Renal cortical epithelial cell (primary cell): ENCODE data around the gene NPTN. TPM values are rescaled to one million over a fixed set of nuclear protein-coding genes. Genes with fewer than 3 reads are reported as not detected.
A peak's percentile ranks its signal among the peaks of the same experiment; 100 is the strongest.

Source experiments
- DNase-seq: peaks from one replicate; pipeline ENCODE4 v3.0.0-alpha.2; 2011; ENCODE audit warnings: low read depth
- total RNA-seq: library from RNA; depleted of rRNA; stranded (reverse); fragments of >200 nt; gene quantifications from 2 replicates; pipeline ENCODE4 v1.2.3, GENCODE V29; 2014

NPTN gene
- 158 and 262 TPM in 2 replicates for total RNA-seq

DNA sequence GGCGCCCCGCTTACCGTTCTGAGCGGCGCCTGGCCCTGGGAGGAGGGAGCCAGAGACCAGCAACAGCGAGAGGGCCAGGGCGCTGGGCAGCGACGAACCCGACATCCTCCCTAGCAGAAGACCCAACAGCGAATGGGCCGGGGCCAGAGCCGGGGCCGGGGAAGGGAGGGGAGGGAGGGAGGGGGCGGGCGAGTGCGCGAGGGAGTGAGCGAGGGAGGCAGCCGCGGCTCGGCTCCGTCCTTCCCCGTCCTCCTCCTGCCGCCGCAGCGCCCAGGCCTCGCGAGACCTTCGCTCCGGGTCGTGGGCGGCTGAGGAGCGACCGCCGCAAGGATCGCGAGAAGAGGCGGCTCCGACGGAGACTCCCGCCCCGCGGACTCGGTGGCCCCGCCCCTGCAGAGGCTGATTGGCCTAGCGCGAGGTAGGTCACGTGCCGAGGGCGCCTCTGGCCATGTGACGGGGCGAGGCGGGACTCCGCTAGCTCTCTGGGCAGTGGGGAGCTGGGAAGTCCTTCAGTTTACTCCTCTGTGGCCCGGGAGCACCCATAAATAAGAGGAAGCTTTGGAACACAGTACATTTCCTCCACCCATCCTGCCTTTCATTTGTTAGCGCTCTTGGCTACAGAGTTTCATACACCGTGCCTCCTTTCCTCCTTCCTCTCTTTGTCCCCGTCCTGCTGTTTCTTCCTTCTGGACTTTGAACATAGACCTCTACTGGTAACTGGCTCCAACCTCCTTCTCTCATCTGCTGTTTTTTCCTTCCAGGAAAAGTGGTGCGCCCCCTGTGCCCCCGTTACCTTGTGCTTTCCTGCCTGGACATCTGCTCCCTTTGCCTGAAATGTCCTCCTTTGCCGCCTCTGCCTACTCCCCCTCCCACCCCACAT is at the start of gene NPTN:
Gene NPTN (minus strand): TSS at position 279 of the 880 bp plus-strand sequence. CDS start 174 bp downstream, at position 105.
- peak; percentile 89 for DNase-seq

- no peak for DNase-seq
These were observed 49.5 kb upstream of the NPTN start for GRCh38 chr15:73682600-73683090.

DNA sequence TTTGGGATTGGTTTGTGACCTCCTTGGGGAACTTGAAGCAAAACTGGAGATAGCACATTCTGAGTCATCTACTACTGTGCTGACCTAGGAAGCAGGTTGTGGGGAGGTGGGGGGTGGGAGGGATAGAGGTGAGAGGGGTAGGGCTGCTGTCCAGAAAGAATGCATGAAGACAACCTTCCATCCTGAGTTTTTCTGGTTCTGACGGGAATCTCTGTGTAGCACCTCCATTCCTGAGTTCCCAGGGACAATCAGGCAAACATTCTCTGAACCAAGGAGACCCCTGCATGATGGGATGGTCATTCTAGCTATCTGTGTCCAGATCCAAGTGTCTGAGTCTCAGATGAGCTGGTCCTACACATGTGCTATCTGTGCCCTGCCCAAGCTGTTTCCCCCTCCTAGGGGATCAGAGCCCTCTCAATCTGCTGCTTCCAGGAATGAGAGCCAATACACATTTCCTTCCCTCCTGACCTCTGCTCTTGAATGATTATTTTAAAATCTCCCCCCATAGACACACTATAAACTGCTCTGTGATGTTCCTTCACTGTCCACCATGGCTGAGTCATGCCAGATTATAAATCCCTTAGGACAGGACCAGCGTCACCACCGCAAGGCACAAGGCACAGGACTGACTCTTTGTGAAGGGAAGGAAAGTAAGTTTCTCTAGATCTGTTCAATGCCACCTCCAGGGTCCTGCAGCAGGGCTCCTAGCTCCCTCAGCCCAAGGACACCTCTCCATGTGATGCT is 48.8 kb upstream of the NPTN start:
- no peak for DNase-seq

- no peak for DNase-seq
These were observed 47.9 kb upstream of the NPTN start for GRCh38 chr15:73681063-73681462.

GRCh38 chr15:73680549-73680948 is 47.4 kb upstream of the NPTN start:
- no peak for DNase-seq

GRCh38 chr15:73679964-73680363 is 46.8 kb upstream of the NPTN start:
- no peak for DNase-seq

- no peak for DNase-seq
These were observed 46.0 kb upstream of the NPTN start for GRCh38 chr15:73679180-73679579.

- DNase-seq, result no peak
These were observed 45.3 kb upstream of the NPTN start for GRCh38 chr15:73678498-73678897.

GRCh38 chr15:73677733-73678132 is 44.5 kb upstream of the NPTN start:
- DNase-seq, result no peak

DNA sequence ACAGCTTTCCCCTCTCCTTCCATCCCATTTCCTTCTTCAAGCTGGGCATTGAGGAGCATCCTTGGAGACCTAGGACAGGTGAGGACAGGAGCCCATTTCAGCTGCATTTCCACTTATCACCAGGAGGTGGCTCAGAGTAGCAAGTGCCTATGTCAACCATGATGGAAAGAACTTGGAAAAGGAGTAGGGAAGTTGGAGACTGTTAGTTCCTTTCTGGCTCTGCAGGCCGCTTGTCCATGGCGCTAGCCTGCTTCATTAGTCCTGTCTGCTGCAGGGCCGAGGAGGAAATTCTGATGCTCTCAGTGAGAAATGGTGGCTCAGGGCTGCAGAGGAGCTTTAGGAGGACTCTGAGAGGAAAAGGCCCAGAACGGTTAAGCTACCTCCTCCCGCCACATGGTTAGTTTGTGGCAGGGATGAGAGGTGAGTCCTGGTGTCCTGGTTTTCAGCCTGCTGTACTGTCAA is 44.0 kb upstream of the NPTN start:
- DNase-seq, result peak; percentile 69

DNA sequence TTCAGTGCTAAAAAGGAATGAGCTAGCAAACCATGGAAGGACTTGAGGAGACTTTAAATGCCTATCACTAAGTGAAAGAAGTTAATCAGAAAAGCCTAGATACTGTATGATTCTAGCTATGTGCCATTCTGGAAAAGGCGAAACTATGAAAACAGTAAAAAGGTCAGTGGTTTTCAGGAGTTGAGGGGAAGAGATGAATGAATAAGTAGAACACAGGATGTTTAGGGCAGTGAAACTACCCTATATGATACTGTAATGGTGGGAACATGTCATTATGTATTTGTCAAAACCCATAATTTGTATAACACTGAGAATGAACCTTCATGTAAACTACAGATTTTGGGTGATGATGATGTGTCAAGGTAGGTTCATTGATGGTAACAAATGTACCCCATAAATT is 41.4 kb upstream of the NPTN start:
- no peak for DNase-seq

DNA sequence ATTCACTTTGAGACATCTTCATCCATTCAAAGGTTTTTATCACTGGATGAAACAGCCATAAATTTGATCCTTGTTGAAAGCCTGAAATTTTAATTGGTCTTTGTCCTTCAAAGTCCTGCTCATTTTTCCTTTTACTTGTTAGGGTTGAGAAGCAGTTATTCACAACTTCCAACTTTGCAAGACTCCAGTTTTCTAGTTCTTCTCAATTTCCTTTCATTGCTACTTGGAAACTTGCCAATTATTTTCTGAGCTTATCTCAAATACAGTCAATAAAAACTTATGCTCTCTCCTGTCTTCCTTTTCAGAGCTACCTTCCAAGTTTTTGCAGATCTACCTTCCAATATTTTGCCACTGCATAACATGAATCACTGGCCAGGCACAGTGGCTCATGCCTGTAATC is 27.3 kb upstream of the NPTN start:
- DNase-seq, result no peak

- DNase-seq, result no peak
These were observed 25.5 kb upstream of the NPTN start for GRCh38 chr15:73658645-73659044.

GRCh38 chr15:73655724-73656123 is 22.5 kb upstream of the NPTN start:
- no peak for DNase-seq

- DNase-seq, result peak; percentile 13
These were observed 21.5 kb upstream of the NPTN start for GRCh38 chr15:73654659-73655058.

GRCh38 chr15:73650416-73651126 is 17.4 kb upstream of the NPTN start:
- peak; percentile 45 for DNase-seq

DNA sequence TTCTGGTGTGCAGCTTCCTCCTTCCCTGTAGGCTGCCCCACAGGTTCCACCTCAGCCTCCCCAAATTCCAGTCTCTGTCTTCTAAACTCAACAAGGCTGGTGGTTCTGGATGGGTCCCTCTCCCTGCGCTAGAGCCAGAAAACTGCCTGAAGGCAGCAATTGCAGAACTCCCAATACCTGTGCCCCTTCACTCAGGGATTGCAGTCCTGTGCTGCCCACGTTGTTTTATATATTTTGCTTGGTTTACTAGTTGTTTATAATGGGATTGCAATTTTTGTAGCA is 14.8 kb upstream of the NPTN start:
- DNase-seq, result no peak

DNA sequence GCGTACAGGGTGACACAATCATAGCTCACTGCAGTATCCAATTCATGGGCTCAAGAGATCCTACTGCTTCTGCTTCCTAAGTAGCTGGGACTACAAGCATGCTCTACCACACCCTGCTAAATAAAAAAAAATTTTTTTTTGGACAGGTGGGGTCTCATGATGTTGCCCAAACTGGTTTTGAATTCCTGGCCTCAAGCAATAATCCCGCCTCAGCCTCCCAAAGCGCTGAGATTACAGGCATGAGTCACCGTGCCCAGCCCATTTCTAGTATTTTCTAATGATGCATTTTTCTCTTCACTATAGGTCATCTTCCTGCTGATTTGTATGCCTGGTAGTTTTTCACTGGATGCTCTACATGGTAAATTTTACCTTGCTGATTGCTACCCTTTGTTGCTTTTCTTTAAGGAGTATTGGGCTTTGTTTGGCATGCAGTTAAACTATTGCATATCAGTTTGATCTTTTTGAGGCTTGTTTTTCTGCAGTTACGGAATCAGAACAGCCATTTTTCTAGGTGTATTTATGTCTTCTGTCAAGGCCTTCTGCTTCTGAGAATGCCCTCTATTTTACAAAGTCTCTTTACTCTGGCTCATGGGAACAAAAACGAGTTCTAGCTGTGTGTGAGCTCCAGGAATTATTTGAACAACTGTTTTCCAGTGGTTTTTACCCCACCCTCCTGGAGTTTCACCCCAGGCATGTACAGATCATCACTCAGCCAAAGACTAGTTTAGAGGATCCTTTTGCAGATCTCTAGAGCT is 14.2 kb upstream of the NPTN start:
- no peak for DNase-seq

DNA sequence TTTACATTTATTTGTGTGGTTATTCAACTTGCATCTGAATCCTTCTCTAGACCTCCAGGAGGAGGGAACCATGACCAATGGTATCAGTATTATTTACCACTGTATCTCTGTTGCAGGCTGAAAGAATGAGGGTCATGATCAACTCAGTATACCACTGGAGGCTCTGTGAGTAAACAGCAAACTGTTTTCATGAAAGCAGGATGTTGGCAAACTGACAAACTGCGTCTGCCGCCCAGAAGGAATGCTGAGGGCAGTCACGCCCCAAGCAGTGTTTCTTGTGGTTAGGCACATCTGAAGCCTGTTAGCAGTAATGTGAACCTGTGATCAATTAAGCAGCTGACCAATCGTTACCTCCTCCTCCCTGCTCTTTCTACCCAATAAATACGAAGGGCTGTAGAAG is 6.3 kb upstream of the NPTN start:
- peak; percentile 58 for DNase-seq

GRCh38 chr15:73637527-73637926 is 4.3 kb upstream of the NPTN start:
- DNase-seq, result peak; percentile 97

- DNase-seq, result peak; percentile 96
These were observed 854 bp upstream of the NPTN start for GRCh38 chr15:73633991-73634495.
